Measurements from ENCODE around the gene USP8.

USP8 gene

GRCh38 chr15:50500352-50500751, 76.1 kb downstream of the USP8 start:
- TF ChIP-seq GATA3 (IDR thresholded peaks at IDR 0.05; ENCODE audit: low read depth, low read length), result no peak

- TF ChIP-seq GATA3 (IDR thresholded peaks at IDR 0.05; ENCODE audit: low read depth, low read length), result no peak
- TF ChIP-seq GATA2 (IDR thresholded peaks at IDR 0.05; ENCODE audit: low read depth, low read length), result no peak
Measured at GRCh38 chr15:50501815-50502214, 77.6 kb downstream of the USP8 start.

GRCh38 chr15:50503144-50503543, 78.9 kb downstream of the USP8 start:
- TF ChIP-seq GATA3 (IDR thresholded peaks at IDR 0.05; ENCODE audit: low read depth, low read length) (no peak), GATA2 (IDR thresholded peaks at IDR 0.05; ENCODE audit: low read depth, low read length) (no peak)

GRCh38 chr15:50506121-50506520, 81.9 kb downstream of the USP8 start:
- TF ChIP-seq GATA3 (IDR thresholded peaks at IDR 0.05; ENCODE audit: low read depth, low read length) (no peak), GATA2 (IDR thresholded peaks at IDR 0.05; ENCODE audit: low read depth, low read length) (no peak)

GRCh38 chr15:50513001-50513400, 88.8 kb downstream of the USP8 start:
- no peak for TF ChIP-seq GATA3 (IDR thresholded peaks at IDR 0.05; ENCODE audit: low read depth, low read length)

- TF ChIP-seq GATA2 (IDR thresholded peaks at IDR 0.05; ENCODE audit: low read depth, low read length) (no peak), GATA3 (IDR thresholded peaks at IDR 0.05; ENCODE audit: low read depth, low read length) (no peak)
Measured at GRCh38 chr15:50519740-50520425, 95.7 kb downstream of the USP8 start.

GRCh38 chr15:50523851-50524251, 99.6 kb downstream of the USP8 start:
- TF ChIP-seq GATA2 (IDR thresholded peaks at IDR 0.05; ENCODE audit: low read depth, low read length) (no peak), GATA3 (IDR thresholded peaks at IDR 0.05; ENCODE audit: low read depth, low read length) (no peak)

GRCh38 chr15:50531163-50531562, 107.0 kb downstream of the USP8 start:
- TF ChIP-seq GATA2 (IDR thresholded peaks at IDR 0.05; ENCODE audit: low read depth, low read length) (no peak), GATA3 (IDR thresholded peaks at IDR 0.05; ENCODE audit: low read depth, low read length) (no peak)

- TF ChIP-seq GATA3 (IDR thresholded peaks at IDR 0.05; ENCODE audit: low read depth, low read length) (no peak), GATA2 (IDR thresholded peaks at IDR 0.05; ENCODE audit: low read depth, low read length) (no peak)
Measured at GRCh38 chr15:50531766-50532165, 107.6 kb downstream of the USP8 start.

- TF ChIP-seq GATA2 (IDR thresholded peaks at IDR 0.05; ENCODE audit: low read depth, low read length), result no peak
- no peak for TF ChIP-seq GATA3 (IDR thresholded peaks at IDR 0.05; ENCODE audit: low read depth, low read length)
Measured at GRCh38 chr15:50542887-50543210, 118.6 kb downstream of the USP8 start.

- no peak for TF ChIP-seq GATA3 (IDR thresholded peaks at IDR 0.05; ENCODE audit: low read depth, low read length)
- no peak for TF ChIP-seq GATA2 (IDR thresholded peaks at IDR 0.05; ENCODE audit: low read depth, low read length)
Measured at GRCh38 chr15:50543556-50543955, 119.4 kb downstream of the USP8 start.

GRCh38 chr15:50544368-50544767, 120.2 kb downstream of the USP8 start:
- TF ChIP-seq GATA2 (IDR thresholded peaks at IDR 0.05; ENCODE audit: low read depth, low read length), result no peak
- TF ChIP-seq GATA3 (IDR thresholded peaks at IDR 0.05; ENCODE audit: low read depth, low read length), result no peak

GRCh38 chr15:50546566-50546965, 122.4 kb downstream of the USP8 start, which contains the start of gene USP50:
Gene USP50 (minus strand): TSS chr15:50546666. CDS start chr15:50546525, 141 bp downstream.
- TF ChIP-seq GATA2 (IDR thresholded peaks at IDR 0.05; ENCODE audit: low read depth, low read length) (no peak), GATA3 (IDR thresholded peaks at IDR 0.05; ENCODE audit: low read depth, low read length) (no peak)

GRCh38 chr15:50549326-50549725, 125.1 kb downstream of the USP8 start:
- no peak for TF ChIP-seq GATA3 (IDR thresholded peaks at IDR 0.05; ENCODE audit: low read depth, low read length)
- no peak for TF ChIP-seq GATA2 (IDR thresholded peaks at IDR 0.05; ENCODE audit: low read depth, low read length)

GRCh38 chr15:50552238-50552637, 128.0 kb downstream of the USP8 start:
- TF ChIP-seq GATA3 (IDR thresholded peaks at IDR 0.05; ENCODE audit: low read depth, low read length) (no peak), GATA2 (IDR thresholded peaks at IDR 0.05; ENCODE audit: low read depth, low read length) (no peak)

Data from SH-SY5Y (cell line).